Mucosa of descending colon (tissue), 3 donors: ENCODE results near the gene LRRC1. TPM values are rescaled to one million over a fixed set of nuclear protein-coding genes. Genes with fewer than 3 reads are reported as not detected.

Experiments
- ATAC-seq: fragments of 200-7000 bp; cut with Tn5 transposase; one replicate; pipeline ENCODE4 v1.9.1; 2020; ENCODE audit warnings: mild to moderate bottlenecking, moderate library complexity
- DNase-seq, 3 donors: peaks; one replicate each; pipeline ENCODE4 v3.0.0-alpha.2; 2020
- H3K36me3 ChIP-seq: fragments of 200-600 bp; one replicate; pipeline ENCODE4 v1.8.0; 2021; ENCODE audit warnings: low read depth, mild to moderate bottlenecking
- H3K4me1 ChIP-seq: fragments of 200-600 bp; one replicate; pipeline ENCODE4 v1.8.0; 2021; ENCODE audit warnings: low read depth, mild to moderate bottlenecking
- H3K4me3 ChIP-seq: fragments of 200-600 bp; one replicate; pipeline ENCODE4 v1.8.0; 2021; ENCODE audit warnings: mild to moderate bottlenecking
- H3K9me3 ChIP-seq: fragments of 200-600 bp; one replicate; pipeline ENCODE4 v1.8.0; 2021; ENCODE audit warnings: mild to moderate bottlenecking
- CTCF ChIP-seq: fragments of 200-600 bp; IDR thresholded peaks from one replicate; pipeline ENCODE4 v1.8.0; 2022; ENCODE audit warnings: antibody characterized with exemption, mild to moderate bottlenecking
- intact Hi-C, 2 donors: fragments of 100-400 bp; cut with DNase I in 1 of 2; cut with micrococcal nuclease in 1 of 2; formaldehyde crosslinking; loops; one replicate each; pipeline versions ENCODE4 v1.11.0 to v1.11.1; 2022; cut with DNase I, micrococcal nuclease
- total RNA-seq, 3 donors: library from RNA; stranded (reverse); fragmentation: NEBNext Ultra II Directional in 2 of 3; extraction: Animal tissue kit (Norgen Biotek cat#: 25700) in 2 of 3; gene quantifications; one replicate each; pipeline versions ENCODE4 v1.2.1 to v1.2.4, GENCODE V29; 2021 to 2023
- donor health status: DM: no; HTN: no; CAD: no; lungs with moderate emphysema.
- donor health status: DM: no; HTN: no; CAD: no.
- donor health status: DM: no; HTN: yes; CAD: no.

Gene LRRC1
- total RNA-seq, 3 donors from 2014 or later: 57.7 to 105 (median 89.4) TPM

GRCh38 chr6:53858196-53858595 is 63.4 kb downstream of the LRRC1 start:
- no peak overlapping the region for H3K4me3 ChIP-seq
- peaks cover 15% of the 10 kb centered on the region for H3K4me1 ChIP-seq
- no peaks in the 10 kb centered on the region for H3K9me3 ChIP-seq
- intact Hi-C loops: no loop called here
- ATAC-seq: no peak
- TF ChIP-seq CTCF: no peak
- H3K36me3 ChIP-seq: no peaks in the 10 kb centered on the region
- DNase-seq: no peak

- H3K4me1 ChIP-seq: peaks cover 15% of the 10 kb centered on the region
- intact Hi-C loops: no loop called here
- no peak for DNase-seq
- TF ChIP-seq CTCF: no peak
- no peak for ATAC-seq
- H3K9me3 ChIP-seq: no peaks in the 10 kb centered on the region
- H3K4me3 ChIP-seq: no peak overlapping the region
- H3K36me3 ChIP-seq: no peaks in the 10 kb centered on the region
Observed at GRCh38 chr6:53858913-53859312, 64.1 kb downstream of the LRRC1 start.

- ATAC-seq (no peak), DNase-seq (no peak)
- no peaks in the 10 kb centered on the region for H3K36me3 ChIP-seq
- H3K4me1 ChIP-seq: peaks cover 10% of the 10 kb centered on the region
- H3K9me3 ChIP-seq: no peaks in the 10 kb centered on the region
- intact Hi-C loops: no loop called here
- no peak overlapping the region for H3K4me3 ChIP-seq
- no peak for TF ChIP-seq CTCF
Observed at GRCh38 chr6:53860511-53860910, 65.7 kb downstream of the LRRC1 start.

GRCh38 chr6:53861518-53861917 is 66.7 kb downstream of the LRRC1 start:
- Histone ChIP-seq H3K4me1 (peaks cover 10% of the 10 kb centered on the region), H3K9me3 (no peaks in the 10 kb centered on the region), H3K36me3 (no peaks in the 10 kb centered on the region), H3K4me3 (no peak overlapping the region)
- ATAC-seq: no peak
- no peak for TF ChIP-seq CTCF
- intact Hi-C loops: no loop called here
- DNase-seq: no peak

GRCh38 chr6:53862662-53863462 is 68.1 kb downstream of the LRRC1 start:
- intact Hi-C loops: no loop called here

More at GRCh38 chr6:53862662-53863462, 68.1 kb downstream of the LRRC1 start:
- Histone ChIP-seq H3K4me3 (no peak overlapping the region), H3K4me1 (peaks cover 7% of the 10 kb centered on the region), H3K36me3 (no peaks in the 10 kb centered on the region), H3K9me3 (no peaks in the 10 kb centered on the region)
- DNase-seq (no peak), ATAC-seq (peak; percentile 29)
- no peak for TF ChIP-seq CTCF
